Sigmoid colon (tissue), 7 donors: ENCODE results near the gene SLC7A14. TPM values are rescaled to one million over a fixed set of nuclear protein-coding genes. Genes with fewer than 3 reads are reported as not detected.

Experiments
- DNase-seq: peaks from one replicate; pipeline ENCODE4 v3.0.0-alpha.2; 2019
- H3K27ac ChIP-seq, 4 donors: fragments of 200-600 bp; sonication (generic); one replicate each; pipeline ENCODE4 v1.5.1; 2016 to 2019; ENCODE audit warnings: mild to moderate bottlenecking in 1 of 4
- H3K27me3 ChIP-seq, 3 donors: fragments of 200-600 bp; sonication (generic); one replicate each; pipeline ENCODE4 v1.5.1; 2019; ENCODE audit warnings: mild to moderate bottlenecking in 1 of 3
- H3K36me3 ChIP-seq, 4 donors: fragments of 200-600 bp; sonication (generic); one replicate each; pipeline ENCODE4 v1.5.1; 2016 to 2019
- H3K4me1 ChIP-seq, 4 donors: fragments of 200-600 bp; sonication (generic); one replicate each; pipeline ENCODE4 v1.5.1; 2017 to 2019
- H3K4me3 ChIP-seq, 4 donors: fragments of 200-600 bp; sonication (generic); one replicate each; pipeline ENCODE4 v1.5.1; 2017 to 2019; ENCODE audit warnings: mild to moderate bottlenecking in 2 of 4, moderate library complexity in 1 of 4
- H3K9me3 ChIP-seq, 4 donors: fragments of 200-600 bp in 3 of 4; sonication (generic) in 3 of 4; one replicate each; pipeline versions ENCODE4 v1.5.1 to v1.6.1; 2013 to 2019
- EP300 ChIP-seq, 4 donors: sonication (generic); formaldehyde crosslinking; IDR thresholded peaks; one replicate each; pipeline ENCODE4 v1.6.1; 2017; ENCODE audit warnings: antibody characterized with exemption in 4 of 4
- POLR2A ChIP-seq, 2 donors: fragments of 450-650 bp; IDR thresholded peaks; one replicate each; pipeline ENCODE4 v1.6.1; 2016; ENCODE audit warnings: antibody characterized with exemption in 2 of 2, mild to moderate bottlenecking in 2 of 2, moderate library complexity in 2 of 2
- POLR2AphosphoS5 ChIP-seq, 4 donors: sonication (generic); formaldehyde crosslinking; IDR thresholded peaks; one replicate each; pipeline ENCODE4 v1.6.1; 2017; ENCODE audit warnings: antibody characterized with exemption in 4 of 4
- WGBS, 2 donors: extraction: QIAGEN DNeasy Blood & Tissue Kit; methylation state at CpG; one replicate each; pipeline ENCODE4 v1.1.7; 2013; 5-methylcytosine and 5-hydroxymethylcytosine counted together
- intact Hi-C: fragments of 100-400 bp; cut with DNase I; formaldehyde crosslinking; loops from one replicate; pipeline ENCODE4 v1.15.1; 2023
- polyA plus RNA-seq, 3 donors: library from polyadenylated mRNA; stranded (reverse); fragments of 200-250 nt; gene quantifications; one replicate each; pipeline ENCODE4 v1.2.3, GENCODE V29; 2013
- total RNA-seq, 4 donors: library from RNA; depleted of rRNA; stranded (reverse); fragments of >200 nt; gene quantifications; one replicate each; pipeline ENCODE4 v1.1.0, GENCODE V29; 2016
- TF ChIP-seq, protein P1 (sequence below), 4 experiments: fragments of 450-650 bp in 3 of 4; fragments of 200-600 bp in 1 of 4; IDR thresholded peaks; one replicate each; pipeline ENCODE4 v1.5.1; 2016 to 2019; ENCODE audit warnings: antibody characterized with exemption in 4 of 4, mild to moderate bottlenecking in 3 of 4, moderate library complexity in 2 of 4
- donor health status: healthy with polysubstance abuse.
- donor health status: Bipolar disorder and iron deficiency.
- donor health status: healthy.

Gene SLC7A14
- total and polyA plus RNA-seq, 7 donors: 0.79 to 3.9 (median 2.8) TPM; not detected in 2

DNA sequence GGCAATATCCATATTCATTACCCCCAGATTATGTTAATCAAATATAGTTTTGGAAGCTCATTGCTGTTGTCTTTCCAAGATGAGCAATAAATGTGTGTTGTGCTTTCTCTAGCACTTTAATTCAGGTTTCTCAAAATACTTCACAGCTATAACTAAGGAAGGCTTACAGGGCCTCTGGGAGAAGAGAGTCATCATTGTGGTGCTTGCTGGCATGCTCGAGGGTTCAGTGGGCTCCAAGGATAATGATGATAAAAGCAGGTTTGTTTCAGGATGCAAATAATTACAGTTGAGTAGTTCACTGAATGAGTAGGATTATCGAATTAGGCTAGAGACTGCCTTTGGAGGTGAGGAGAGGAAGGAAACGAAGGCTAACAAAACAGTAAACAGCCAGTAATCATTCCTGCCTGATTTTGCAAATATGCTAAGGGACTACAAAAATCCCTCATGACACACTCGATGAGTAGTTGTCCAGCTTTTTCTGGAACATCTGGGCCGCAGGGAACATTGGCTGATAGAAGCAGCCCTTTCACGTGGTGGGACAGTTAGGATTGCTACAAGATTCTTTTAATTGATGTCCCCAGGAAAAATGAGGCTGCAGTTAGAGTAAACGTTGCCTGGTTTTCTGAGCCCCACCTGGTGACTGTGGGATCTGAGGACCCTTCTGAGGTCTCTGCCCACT, 54.1 kb downstream of the SLC7A14 start:
- Histone ChIP-seq H3K4me3 (no peak overlapping the region), H3K9me3 (no peaks in the 10 kb centered on the region), H3K36me3 (no peaks in the 10 kb centered on the region), H3K4me1 (no peaks in the 10 kb centered on the region), H3K27ac (no peak overlapping the region), H3K27me3 (no peaks in the 10 kb centered on the region)
- WGBS, 2 donors: 70 to 76% methylated on average over 7 of the region's 7 CpGs
- intact Hi-C loops: no loop called here
- peak; percentile 79 for DNase-seq
- no peak for TF ChIP-seq POLR2A (IDR thresholded peaks at IDR 0.05)
- TF ChIP-seq POLR2AphosphoS5 (IDR thresholded peaks at IDR 0.05): peak in 1 of 4 donors; percentile 17

DNA sequence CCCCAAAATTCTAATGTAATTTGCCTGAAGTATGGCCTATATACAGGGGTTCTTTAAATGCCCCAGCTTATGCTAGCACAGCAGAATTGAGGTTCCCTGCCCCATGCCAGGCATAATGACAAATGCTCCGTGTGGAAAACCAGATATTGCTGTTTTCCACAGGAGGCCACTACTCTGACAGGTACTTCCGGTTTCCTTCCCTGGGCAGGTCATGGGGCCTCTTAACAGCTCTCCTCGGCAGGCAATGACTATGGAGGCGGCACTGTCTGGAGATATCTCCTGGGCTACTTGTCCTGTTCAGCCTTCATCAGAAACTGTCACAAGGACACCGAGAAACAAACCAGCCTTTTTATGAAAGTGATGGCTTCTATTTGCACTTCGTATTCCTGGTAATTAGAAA, 54.8 kb downstream of the SLC7A14 start:
- no peaks in the 10 kb centered on the region for H3K4me1 ChIP-seq
- H3K9me3 ChIP-seq: no peaks in the 10 kb centered on the region
- no peaks in the 10 kb centered on the region for H3K27me3 ChIP-seq
- H3K27ac ChIP-seq: no peak overlapping the region
- WGBS, 2 donors: 72 to 74% methylated on average over 6 of the region's 6 CpGs
- no peaks in the 10 kb centered on the region for H3K36me3 ChIP-seq
- H3K4me3 ChIP-seq: no peak overlapping the region
- TF ChIP-seq, protein P1, sequence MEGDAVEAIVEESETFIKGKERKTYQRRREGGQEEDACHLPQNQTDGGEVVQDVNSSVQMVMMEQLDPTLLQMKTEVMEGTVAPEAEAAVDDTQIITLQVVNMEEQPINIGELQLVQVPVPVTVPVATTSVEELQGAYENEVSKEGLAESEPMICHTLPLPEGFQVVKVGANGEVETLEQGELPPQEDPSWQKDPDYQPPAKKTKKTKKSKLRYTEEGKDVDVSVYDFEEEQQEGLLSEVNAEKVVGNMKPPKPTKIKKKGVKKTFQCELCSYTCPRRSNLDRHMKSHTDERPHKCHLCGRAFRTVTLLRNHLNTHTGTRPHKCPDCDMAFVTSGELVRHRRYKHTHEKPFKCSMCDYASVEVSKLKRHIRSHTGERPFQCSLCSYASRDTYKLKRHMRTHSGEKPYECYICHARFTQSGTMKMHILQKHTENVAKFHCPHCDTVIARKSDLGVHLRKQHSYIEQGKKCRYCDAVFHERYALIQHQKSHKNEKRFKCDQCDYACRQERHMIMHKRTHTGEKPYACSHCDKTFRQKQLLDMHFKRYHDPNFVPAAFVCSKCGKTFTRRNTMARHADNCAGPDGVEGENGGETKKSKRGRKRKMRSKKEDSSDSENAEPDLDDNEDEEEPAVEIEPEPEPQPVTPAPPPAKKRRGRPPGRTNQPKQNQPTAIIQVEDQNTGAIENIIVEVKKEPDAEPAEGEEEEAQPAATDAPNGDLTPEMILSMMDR (IDR thresholded peaks at IDR 0.05): no peak
- no peak for TF ChIP-seq POLR2AphosphoS5 (IDR thresholded peaks at IDR 0.05)
- no peak for TF ChIP-seq EP300 (IDR thresholded peaks at IDR 0.05)
- TF ChIP-seq POLR2A (IDR thresholded peaks at IDR 0.05): no peak
- intact Hi-C loops: no loop called here
- DNase-seq: no peak

DNA sequence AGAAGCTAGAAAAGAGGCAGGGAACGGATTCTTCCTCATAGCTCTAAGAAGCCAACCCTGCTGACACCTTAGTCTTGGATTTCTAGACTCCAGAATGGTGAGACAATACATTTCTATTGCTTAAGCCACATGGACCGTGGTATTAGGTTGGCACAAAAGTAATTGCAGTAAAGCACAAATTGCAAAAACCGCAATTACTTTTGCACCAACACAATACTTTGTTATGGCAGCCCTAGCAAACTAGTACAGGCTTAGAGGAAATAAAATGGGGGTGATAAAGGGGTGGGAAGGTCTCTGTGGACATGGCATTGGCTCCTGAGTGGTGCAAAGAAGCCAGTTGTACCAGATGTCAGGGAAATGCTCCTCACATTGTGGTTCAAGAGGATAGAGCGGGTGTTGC, 56.0 kb downstream of the SLC7A14 start:
- Histone ChIP-seq H3K27ac (no peak overlapping the region), H3K4me1 (no peaks in the 10 kb centered on the region), H3K27me3 (no peaks in the 10 kb centered on the region), H3K36me3 (no peaks in the 10 kb centered on the region), H3K9me3 (no peaks in the 10 kb centered on the region), H3K4me3 (no peak overlapping the region)
- WGBS, 2 donors: 90 to 92% methylated on average over 4 of the region's 4 CpGs
- intact Hi-C loops: no loop called here
- DNase-seq: no peak
- TF ChIP-seq, protein P1 (IDR thresholded peaks at IDR 0.05): no peak
- no peak for TF ChIP-seq EP300 (IDR thresholded peaks at IDR 0.05)
- TF ChIP-seq POLR2AphosphoS5 (IDR thresholded peaks at IDR 0.05): no peak
- TF ChIP-seq POLR2A (IDR thresholded peaks at IDR 0.05): no peak

DNA sequence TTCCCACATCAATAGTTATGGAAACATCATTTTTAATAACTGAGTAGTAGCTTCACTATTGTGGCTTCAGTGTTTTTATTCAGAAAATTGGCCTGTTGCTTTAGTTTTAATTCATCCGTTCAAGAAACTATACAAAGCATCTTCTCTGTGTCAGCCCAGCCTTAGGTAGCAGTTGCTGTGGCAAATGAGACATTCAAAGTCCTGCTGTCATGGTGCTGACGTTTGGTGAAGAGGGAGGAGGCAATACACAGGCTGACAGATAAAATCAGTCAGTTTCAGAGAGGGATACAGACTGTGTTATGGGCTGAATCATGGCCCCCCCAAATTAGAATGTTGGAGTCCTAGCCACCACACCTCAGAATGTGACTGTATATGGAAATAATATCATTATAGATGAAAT, 56.5 kb downstream of the SLC7A14 start:
- Histone ChIP-seq H3K4me3 (no peak overlapping the region), H3K36me3 (no peaks in the 10 kb centered on the region), H3K4me1 (no peaks in the 10 kb centered on the region), H3K9me3 (no peaks in the 10 kb centered on the region), H3K27me3 (no peaks in the 10 kb centered on the region), H3K27ac (no peak overlapping the region)
- no peak for DNase-seq
- TF ChIP-seq POLR2AphosphoS5 (IDR thresholded peaks at IDR 0.05) (no peak), EP300 (IDR thresholded peaks at IDR 0.05) (no peak), POLR2A (IDR thresholded peaks at IDR 0.05) (no peak)
- TF ChIP-seq, protein P1 (IDR thresholded peaks at IDR 0.05): no peak
- intact Hi-C loops: no loop called here
- WGBS, 2 donors: 67 to 70% methylated on average over 2 of the region's 2 CpGs

DNA sequence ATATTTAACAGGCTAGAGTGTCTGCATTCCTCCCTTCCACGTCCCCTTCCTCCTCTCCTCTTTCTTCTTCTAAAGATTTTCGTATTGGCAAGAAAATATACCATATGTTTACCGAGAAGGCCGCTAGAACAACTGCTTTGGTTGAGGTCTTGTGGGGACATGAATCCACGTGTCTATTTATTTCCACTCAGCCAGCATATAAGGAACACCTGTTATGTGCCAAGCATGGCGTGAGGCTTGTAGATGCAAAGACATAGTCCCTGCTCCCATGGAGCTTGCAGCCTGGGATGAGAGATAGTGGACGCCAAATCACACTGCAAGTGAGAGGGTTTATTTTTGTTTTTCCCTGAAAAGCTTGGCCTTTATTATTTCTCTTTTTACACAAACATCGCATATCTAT, 57.1 kb downstream of the SLC7A14 start:
- DNase-seq: no peak
- H3K9me3 ChIP-seq: no peaks in the 10 kb centered on the region
- H3K27me3 ChIP-seq: no peaks in the 10 kb centered on the region
- no peaks in the 10 kb centered on the region for H3K4me1 ChIP-seq
- H3K27ac ChIP-seq: no peak overlapping the region
- no peaks in the 10 kb centered on the region for H3K36me3 ChIP-seq
- intact Hi-C loops: no loop called here
- TF ChIP-seq POLR2A (IDR thresholded peaks at IDR 0.05) (no peak), POLR2AphosphoS5 (IDR thresholded peaks at IDR 0.05) (no peak), EP300 (IDR thresholded peaks at IDR 0.05) (no peak)
- TF ChIP-seq, protein P1 (IDR thresholded peaks at IDR 0.05): no peak
- WGBS, 2 donors: 75 to 76% methylated on average over 8 of the region's 8 CpGs
- H3K4me3 ChIP-seq: no peak overlapping the region
